ENCODE results near the gene SOWAHA. TPM values are rescaled to one million over a fixed set of nuclear protein-coding genes. Genes with fewer than 3 reads are reported as not detected.
A peak's percentile ranks its signal among the peaks of the same experiment; 100 is the strongest.

Gene SOWAHA
- total RNA-seq, 2 experiments from 2014 or later, result not detected

- ATAC-seq, result no peak
- H3K27me3 Mint-ChIP-seq (ENCODE audit: low read depth), result peaks cover 17% of the 10 kb centered on the region
- H3K36me3 Mint-ChIP-seq (ENCODE audit: low read depth), result no peaks in the 10 kb centered on the region
- no peak for DNase-seq
- H3K4me1 Mint-ChIP-seq (ENCODE audit: low read depth), result peaks cover 6% of the 10 kb centered on the region
- no peak overlapping the region for H3K4me3 Mint-ChIP-seq
- ChIA-PET CTCF (interaction anchor here (1.0 to 1.8 kb wide), 3 partner anchors 23 to 40 kb away, joined by 3 to 5 read pairs (median 5); no protein-coding TSS in a partner anchor), POLR2A (interaction anchor here (1.0 kb wide), 1 partner anchor 12 kb away, joined by 3 read pairs; no protein-coding TSS in a partner anchor)
- no peak overlapping the region for H3K27ac Mint-ChIP-seq
- H3K9me3 Mint-ChIP-seq (ENCODE audit: insufficient read depth), result no peaks in the 10 kb centered on the region
Observed at GRCh38 chr5:132860742-132861141, 47.6 kb downstream of the SOWAHA start.

GRCh38 chr5:132865668-132866341, 52.7 kb downstream of the SOWAHA start:
- ATAC-seq (peak; percentile 43), DNase-seq (no peak)
- peaks cover 23% of the 10 kb centered on the region for H3K4me1 Mint-ChIP-seq (ENCODE audit: low read depth)
- POLR2A ChIA-PET, result interaction anchor here (0.6 to 2.0 kb wide), 7 partner anchors 17 to 186 kb away, joined by 3 to 12 read pairs (median 3); partner anchors contain the start of genes AFF4 and HSPA4
- no peaks in the 10 kb centered on the region for H3K9me3 Mint-ChIP-seq (ENCODE audit: insufficient read depth)
- peaks cover 5% of the 10 kb centered on the region for H3K27me3 Mint-ChIP-seq (ENCODE audit: low read depth)
- H3K27ac Mint-ChIP-seq, result peak overlapping the region; percentile 99
- H3K4me3 Mint-ChIP-seq, result peak overlapping the region; percentile 98
- peaks cover 29% of the 10 kb centered on the region for H3K36me3 Mint-ChIP-seq (ENCODE audit: low read depth)
- CTCF ChIA-PET, result interaction anchor here (1.1 to 3.2 kb wide), 5 partner anchors 12 to 339 kb away, joined by 3 to 25 read pairs (median 4); partner anchors contain the start of gene SHROOM1

Other genes starting within 250 kb of the SOWAHA start
- gene IL13, start 155.1 kb upstream of the SOWAHA start, total RNA-seq, result 1 to 10 TPM; 1.4 to 1.6 TPM
- gene IL4, start 139.3 kb upstream of the SOWAHA start, total RNA-seq, result not detected
- gene KIF3A, start 75.8 kb upstream of the SOWAHA start, total RNA-seq, result 10 to 100 TPM; 14.0 to 15.7 TPM
- 1 to 10 TPM; 8.3 to 9.5 TPM for gene CCNI2, start 65.9 kb upstream of the SOWAHA start, total RNA-seq
- gene SEPTIN8, start 36.1 kb upstream of the SOWAHA start, total RNA-seq, result 10 to 100 TPM; 35.1 to 35.3 TPM
- 1 to 10 TPM; 2.9 to 3.3 TPM for gene SHROOM1, start 17.3 kb downstream of the SOWAHA start, total RNA-seq
- under 1 TPM; 0.52 to 0.92 TPM for gene GDF9, start 53.2 kb downstream of the SOWAHA start, total RNA-seq
- 100 to 1,000 TPM; 381 to 396 TPM for gene UQCRQ, start 53.3 kb downstream of the SOWAHA start, total RNA-seq
- gene LEAP2, start 60.4 kb downstream of the SOWAHA start, total RNA-seq, result 1 to 10 TPM; 3.4 to 3.7 TPM
- 10 to 100 TPM; 27.2 to 30.3 TPM for gene AFF4, start 150.3 kb downstream of the SOWAHA start, total RNA-seq
- 10 to 100 TPM; 27.2 to 29.5 TPM for gene ZCCHC10, start 213.2 kb downstream of the SOWAHA start, total RNA-seq
- gene HSPA4, start 238.7 kb downstream of the SOWAHA start, total RNA-seq, result 100 to 1,000 TPM; 106 to 108 TPM